HG03280 (cell line): ENCODE measurements around the gene SEMA6B.

ENCODE experiments used
- ATAC-seq: cut with Tn5 transposase; IDR thresholded peaks from one replicate; pipeline ENCODE4 v1.9.1; 2021; ENCODE audit warnings: mild to moderate bottlenecking, moderate library complexity; ENCODE audit not compliant: unreplicated experiment

Gene SEMA6B

DNA sequence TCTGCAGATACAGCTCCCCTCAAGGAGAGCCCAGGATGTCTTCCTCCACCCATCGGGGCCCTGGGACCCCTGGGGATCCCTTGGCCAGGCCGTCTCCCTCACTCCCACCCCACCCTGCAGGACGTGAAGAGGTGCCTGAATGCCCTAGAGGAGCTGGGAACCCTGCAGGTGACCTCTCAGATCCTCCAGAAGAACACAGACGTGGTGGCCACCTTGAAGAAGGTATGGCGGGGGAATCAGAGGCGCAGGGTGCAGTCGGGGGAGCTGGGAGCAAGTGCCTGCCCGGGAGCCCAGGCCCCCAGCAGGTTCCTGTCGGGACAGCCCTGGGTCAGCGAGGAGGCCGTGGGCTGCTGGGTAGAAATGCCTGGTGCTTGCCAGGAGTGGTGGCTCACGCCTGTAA, 60.8 kb downstream of the SEMA6B start:
- ATAC-seq = no peak

- no peak for ATAC-seq
Observed at GRCh38 chr19:4497770-4498389, 61.6 kb downstream of the SEMA6B start.

- no peak for ATAC-seq
Observed at GRCh38 chr19:4496304-4496703, 63.2 kb downstream of the SEMA6B start.

- ATAC-seq = no peak
Observed at GRCh38 chr19:4495471-4495870, 64.0 kb downstream of the SEMA6B start.

DNA sequence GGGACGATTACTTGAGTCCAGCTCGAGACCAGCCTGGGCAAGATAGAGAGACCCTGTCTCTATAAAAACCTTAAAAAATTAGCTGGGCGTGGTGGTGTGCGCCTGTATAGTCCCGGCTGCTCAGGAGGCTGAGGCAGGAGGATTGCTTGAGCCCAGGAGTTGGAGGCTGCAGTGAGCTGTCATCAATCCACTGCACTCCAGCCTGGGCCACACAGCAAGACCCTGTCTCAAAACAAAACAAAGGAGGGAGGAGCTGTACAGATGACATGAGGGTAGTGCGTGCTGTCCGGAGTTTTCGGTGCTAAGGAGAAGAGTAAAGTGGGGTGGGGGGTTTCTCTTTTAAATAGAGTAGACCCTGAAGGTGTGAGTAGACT, 64.8 kb downstream of the SEMA6B start:
- ATAC-seq = no peak

- no peak for ATAC-seq
Observed at GRCh38 chr19:4493929-4494690, 65.4 kb downstream of the SEMA6B start.

GRCh38 chr19:4493104-4493928, 66.2 kb downstream of the SEMA6B start:
- ATAC-seq = no peak
